CD1c-positive myeloid dendritic cell (primary cell): Measurements from ENCODE around the gene SNRNP200.
"Not testable (repeated sequence)": the region's sequence is repeated elsewhere in the genome, so short reads cannot be mapped to it uniquely, and the experiment has no call there.

Experiments used
- DNase-seq: peaks from one replicate; pipeline ENCODE4 v3.0.0-alpha.2; 2016; ENCODE audit errors: extremely low spot score

SNRNP200 gene

DNA sequence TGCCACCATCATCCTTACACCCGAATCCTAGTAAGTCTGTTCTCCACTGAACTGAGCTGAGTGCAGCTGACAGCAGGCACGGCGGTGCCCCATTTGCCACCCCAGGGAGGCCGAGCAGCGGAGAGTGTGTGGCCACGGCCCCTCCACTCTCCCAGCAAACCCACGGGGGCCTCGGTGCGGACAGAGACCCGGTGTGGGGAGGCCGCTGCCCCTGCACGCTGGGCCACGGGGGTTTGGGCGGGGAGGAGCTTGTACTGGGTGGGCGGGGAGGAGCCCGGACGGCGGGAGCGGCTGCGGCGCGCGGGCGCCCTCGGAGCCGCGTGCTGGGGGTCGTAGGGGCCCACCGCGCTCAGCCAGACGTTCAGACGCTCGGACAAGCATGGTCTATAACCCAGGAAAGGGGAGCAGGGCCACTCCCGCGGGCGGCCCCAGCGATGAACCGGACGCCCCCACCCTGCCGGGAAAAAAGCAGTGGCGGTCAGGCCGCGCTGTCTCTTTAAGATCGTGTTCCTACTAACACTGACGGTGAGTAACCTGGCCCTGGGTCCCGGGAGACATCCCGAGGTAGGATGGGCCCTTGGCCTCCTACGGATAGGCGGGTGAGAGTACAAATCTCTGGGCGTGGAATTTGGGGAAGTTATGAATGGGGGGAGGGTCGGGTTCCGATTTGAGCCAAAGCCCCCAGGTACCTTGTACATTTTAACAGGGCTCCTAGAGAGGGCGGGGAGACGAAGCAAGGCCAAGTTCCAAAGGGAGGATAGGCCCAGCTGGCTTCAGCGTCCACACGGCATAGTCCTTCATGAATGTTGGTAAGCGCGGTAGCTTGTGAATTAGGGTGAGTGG is 19.9 kb upstream of the SNRNP200 start, which contains the start of gene ITPRIPL1:
ITPRIPL1 (plus strand) TSS at position 277 of the 843 bp plus-strand sequence; CDS start at position 800, 523 bp downstream.
- peak; percentile 52 for DNase-seq

DNA sequence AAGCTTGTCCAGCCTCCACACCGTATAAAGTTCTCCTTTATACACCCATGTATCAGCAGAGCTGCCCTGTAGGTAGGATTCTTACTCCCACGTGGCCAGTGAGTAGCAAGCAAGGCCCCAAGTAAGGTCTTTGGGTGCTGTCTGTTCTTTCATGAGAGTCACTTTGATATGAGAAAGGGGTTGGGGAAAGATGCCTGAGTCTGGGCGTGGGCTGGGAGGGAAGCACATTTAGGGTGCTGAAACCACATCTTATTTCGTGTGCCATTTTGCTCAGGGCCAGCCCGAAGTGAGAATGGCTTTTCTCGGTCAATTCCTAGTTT is 19.3 kb upstream of the SNRNP200 start:
- DNase-seq: peak; percentile 47

DNA sequence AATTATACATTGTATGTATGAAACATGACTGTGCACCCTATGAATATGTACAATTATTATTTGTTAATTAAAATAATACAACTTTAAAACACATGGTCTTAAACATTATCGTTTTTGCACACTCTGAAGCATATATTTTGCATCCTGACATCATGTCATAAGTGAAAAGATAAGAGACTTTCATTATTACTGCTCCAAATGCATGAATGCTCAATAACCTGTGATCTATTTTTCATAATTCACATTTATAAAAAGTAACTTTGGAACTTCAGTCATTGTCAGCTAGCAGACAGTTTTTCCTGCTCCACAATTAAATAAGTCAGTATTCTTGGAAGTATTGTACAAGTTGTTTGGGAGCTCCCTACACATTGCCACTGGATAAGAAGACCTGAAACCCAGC is 18.5 kb upstream of the SNRNP200 start:
- DNase-seq: no peak

DNA sequence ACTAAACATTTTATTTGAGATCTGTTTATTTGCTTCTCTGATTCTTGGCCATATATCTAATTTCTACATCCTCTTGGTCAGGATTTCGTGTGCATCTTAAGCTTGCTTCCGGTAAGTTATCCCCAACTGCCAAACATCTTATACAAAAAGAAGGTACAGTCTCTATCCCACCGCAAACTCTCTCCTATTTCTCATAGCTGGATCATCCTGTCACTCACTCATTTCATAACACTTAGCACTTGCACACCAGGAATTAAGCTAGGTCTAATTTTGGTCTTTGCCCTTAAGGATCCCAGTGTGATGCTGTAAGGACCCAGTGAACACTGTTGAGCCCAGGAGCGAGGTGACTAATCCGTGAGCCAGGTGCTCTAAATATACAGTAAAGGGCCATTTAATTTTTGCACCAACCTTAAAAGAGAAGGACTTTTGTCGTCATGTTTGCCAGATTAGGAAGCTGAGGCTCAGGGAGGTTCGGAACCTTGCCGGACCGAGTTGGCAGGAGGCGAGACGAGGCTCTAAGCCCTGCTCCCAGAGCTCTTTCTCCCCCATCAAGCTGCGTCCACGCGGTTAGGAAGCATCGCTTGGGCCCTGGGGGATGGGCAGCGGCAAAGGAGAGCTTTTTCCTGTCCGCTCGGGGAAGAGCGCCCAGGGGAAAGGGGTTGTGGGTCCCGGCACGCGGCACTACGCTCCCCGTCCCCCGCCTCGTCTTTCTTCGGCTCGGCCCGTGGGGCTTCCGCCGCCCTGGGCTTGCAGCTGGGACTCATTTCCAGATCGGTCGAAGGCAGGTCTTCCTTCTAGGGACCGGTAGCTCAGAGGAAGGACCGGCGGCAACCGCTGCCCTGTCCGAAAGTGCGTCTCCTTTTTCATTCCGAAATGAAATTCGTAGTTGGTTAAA is 15.6 kb upstream of the SNRNP200 start:
- no peak for DNase-seq

DNA sequence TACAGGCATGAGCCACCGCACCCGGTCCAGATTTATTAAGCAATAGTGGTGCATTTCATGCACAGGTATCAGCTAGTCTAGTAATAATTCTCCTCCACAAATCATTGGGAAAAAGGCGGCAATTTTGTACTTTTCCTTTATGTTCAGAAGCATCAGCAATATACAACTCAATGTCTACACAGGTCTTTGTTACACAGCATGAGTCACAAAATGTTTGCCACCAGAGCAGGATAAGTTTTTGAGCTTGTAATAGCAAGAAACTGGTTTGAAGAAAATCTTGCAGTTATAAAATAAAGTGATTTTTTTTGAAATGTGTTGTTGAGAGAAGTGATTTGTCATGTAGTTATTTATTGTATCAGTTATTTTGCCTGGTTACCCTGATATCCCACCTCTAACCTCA is 15.0 kb upstream of the SNRNP200 start:
- DNase-seq: no peak

DNA sequence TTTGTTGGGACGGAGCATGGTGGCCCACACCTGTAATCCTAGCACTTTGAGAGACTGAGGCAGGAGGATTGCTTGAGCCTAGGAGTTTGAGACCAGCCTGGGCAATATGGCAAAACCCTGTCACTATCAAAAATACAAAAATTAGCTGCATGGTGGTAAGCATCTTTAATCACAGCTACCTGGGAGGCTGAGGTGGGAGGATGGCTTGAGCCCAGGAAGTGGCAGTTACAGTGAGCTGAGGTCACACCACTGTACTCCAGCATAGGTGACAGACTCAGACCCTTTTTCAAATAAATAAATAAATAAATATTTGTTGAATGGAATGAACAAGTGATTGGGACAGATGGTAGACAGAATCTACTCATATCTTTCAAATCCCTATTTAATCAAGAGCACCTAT is 14.1 kb upstream of the SNRNP200 start:
- no peak for DNase-seq

DNA sequence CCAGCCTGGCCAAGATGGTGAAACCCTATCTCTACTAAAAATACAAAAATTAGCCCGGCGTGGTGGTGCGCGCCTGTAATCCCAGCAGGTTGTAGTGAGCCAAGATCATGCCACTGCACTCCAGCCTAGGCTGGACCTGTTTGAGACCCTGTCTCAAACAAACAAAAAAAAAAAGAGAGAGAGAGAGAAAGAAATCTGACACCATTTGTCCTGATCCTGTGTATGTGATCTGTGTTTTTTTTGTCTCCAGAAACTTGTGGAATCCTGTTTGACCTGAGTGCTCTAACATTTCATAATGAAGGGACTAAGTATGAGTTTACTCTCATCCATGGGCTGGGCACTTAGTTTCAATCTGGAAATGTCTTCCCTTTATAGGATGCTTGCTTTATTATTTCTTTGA is 13.4 kb upstream of the SNRNP200 start:
- DNase-seq: no peak

DNA sequence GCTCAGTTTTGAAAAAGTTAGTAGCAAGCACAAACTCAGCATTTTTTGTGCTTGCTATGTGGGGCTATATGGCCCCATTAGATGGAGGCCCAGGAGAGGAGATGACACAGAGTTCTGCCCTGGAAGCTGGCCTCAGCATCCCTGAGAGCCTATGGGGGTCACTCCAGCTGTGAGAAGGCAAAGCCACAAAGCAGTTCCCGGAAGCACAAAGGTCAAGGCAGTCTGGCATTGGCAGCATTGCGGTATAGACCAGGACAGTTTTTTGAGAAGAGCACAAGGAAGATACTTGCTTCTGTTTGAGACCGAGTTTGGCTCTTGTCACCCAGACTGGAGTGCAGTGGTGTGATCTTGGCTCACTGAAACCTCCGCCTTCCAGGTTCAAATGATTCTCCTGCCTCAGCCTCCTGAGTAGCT is 12.2 kb upstream of the SNRNP200 start:
- DNase-seq: no peak

DNA sequence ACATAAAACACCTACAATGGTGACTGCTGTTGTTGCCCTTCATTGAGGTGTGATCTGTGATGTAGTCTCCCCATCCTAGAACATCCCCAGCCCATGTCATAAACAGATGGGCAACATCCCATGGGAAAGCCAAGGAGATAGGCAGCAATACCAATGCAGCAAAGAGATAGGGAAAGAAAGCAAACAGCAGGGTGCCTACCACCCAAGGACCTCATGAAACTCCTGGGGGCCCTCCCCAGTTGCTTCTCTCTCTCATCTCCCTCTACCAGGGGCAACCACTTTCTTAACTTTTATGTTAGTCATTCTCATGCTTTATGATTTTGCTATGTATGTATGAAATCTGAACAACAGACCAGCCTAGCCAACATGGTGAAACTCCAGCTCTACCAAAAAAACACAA is 11.7 kb upstream of the SNRNP200 start:
- no peak for DNase-seq

DNA sequence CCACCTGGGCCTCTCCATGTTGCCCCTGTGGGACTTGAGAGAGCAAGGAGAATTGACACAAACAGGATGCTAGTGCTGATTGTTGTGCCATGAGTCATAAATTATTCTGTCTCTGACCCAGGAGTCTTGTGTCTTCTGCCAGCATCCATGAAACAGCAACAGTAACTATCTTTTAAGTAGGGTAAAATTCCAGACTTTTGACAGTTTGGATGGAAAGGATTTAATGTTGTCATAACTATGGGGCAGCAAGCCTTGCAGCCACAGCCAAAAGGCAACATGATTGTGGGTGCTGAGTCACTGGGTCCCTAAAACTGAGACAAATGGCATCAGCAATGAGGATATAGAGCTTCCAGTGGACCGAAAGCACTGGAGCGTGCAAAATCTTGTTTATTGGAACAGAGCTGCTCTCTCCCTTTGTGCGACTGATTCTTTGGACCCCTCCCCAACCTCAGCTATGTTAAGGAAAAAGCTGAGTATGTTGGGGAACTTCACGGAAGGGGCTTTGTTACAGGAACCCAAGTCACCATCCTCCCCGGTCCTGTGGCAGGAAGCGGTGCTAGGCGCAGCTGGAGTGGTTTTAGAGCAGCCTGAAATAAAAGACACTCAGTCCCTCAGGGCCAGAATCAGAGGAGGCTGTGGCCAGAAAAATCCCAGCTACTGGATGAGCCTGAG is 10.2 kb upstream of the SNRNP200 start:
- no peak for DNase-seq

DNA sequence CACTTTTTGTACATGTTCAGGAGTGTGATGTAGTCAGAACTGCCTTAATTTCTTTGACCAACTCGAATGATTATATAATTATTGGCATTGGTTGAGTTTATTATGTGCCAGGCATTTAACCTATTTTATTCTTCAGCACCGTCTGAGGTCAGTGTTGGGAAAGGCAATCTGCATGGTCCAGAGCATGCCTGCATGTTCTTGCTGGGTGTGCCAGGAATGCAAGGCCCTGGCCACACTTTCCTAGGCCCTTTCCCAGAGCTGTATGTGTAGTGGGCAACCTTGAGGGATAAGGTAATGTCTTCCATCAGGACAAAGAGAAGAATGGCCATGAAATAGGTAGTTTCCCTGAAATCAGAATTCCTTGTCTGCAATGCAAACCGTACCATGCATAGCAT is 9.7 kb upstream of the SNRNP200 start:
- no peak for DNase-seq

DNA sequence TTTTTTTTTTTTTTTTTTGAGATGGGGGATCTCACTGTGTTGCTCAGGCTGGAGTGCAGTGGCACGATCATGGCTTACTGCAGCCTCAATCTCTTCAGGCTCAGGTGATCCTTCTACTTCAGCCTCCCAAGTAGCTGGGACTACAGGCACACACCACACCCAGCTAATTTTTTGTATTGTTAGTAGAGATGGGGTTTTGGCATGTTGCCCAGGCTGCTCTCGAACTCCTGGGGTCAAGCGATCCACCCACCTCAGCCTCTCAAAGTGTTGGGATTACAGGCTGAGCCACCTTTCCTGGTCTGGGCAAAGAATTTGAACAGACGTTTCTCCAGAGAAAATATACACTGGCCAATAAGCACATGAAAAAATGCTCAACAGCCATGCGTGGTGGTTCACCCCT is 2.9 kb upstream of the SNRNP200 start:
- no peak for DNase-seq

DNA sequence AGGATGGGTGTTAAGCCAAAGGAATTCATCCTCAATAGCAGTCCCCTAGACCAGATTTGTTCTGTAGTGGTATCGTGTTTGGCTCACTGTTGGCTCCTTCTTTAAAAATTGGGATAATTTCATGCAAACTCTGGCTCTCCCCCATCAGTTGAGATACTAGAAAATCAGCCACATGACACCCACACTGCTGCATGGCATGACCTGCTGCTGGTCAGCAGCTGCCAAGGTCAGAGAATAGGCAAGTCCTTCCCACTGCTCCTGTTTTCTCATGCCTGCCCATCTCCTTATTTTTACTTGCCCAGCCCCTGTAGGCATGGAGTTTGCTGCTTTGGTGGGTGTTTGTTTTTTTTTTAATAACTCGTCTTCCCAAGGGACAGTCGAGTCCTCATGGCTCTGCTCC is 1.0 kb upstream of the SNRNP200 start:
- no peak for DNase-seq

DNA sequence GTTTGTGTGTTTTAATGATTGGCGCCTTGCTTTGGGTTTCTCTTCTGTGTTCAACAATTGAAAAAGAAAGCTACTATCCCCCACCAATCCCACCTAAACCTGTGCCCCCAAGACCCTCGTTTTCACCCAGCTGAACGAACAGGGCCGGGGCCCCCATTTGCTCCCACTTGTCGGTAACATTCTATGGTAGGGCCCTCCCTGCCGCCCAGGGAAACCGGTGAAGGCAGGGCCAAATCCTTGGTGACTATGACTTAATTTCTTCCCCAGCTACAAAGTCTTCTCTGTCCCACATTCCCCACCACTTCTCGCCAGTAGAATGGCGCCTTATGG is 598 bp upstream of the SNRNP200 start:
- DNase-seq: no peak

DNA sequence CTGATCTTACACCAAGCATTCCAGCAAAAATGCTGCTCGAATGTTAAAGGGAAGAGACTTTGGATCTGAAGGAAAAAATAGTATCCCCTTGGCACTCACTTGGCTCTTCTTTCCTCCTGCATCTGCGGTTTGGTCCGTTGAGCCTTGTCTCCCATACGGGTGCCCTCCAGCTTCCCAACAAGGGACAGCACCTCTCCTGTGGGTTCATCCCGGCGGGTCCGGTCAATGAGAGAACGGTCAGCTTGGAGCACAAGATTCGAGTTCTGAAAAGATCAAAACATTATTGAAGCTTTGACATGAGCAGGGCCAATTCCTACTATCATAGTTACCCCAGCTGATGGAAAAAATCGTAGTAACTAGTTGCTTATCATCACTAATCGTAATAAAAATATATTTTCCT is 740 bp downstream of the SNRNP200 start:
- DNase-seq: no peak

DNA sequence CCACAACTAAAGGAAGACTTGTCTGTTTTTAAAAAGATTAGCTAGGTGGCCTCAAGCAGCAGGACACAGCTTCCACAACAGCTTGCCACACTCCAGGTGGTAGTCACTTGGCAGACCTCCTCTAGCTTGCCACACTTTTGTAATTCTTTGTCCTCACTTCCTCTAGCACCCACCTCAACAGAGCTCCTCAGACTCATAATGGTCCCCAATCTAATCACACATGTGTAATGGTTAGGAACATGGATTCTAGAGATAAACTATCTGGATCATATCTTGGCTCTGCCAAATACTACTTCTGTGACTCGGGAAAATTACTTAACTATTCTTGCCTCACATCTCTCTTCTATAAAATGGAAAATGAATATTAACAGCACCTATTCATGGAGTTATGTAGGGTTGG is 3.5 kb downstream of the SNRNP200 start:
- no peak for DNase-seq

DNA sequence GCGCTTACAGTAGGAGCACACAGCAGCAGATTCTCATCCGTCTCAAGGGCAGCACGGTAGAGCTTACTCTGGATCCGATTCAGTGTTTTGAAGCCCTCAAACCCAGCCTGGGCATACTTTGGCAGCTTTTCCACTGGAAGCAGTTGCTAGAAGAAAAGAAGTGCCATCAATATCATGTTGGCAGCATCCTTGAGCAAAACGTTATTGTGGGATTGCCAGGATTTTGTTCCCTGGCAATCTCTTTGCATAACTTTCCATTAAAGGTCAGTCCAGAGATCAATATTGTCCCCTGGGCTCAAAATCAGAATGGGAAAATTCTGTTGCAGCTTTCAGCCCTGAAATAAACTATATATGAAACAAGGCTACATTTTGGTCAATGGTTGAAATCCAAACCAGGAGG is 8.4 kb downstream of the SNRNP200 start:
- DNase-seq: no peak

DNA sequence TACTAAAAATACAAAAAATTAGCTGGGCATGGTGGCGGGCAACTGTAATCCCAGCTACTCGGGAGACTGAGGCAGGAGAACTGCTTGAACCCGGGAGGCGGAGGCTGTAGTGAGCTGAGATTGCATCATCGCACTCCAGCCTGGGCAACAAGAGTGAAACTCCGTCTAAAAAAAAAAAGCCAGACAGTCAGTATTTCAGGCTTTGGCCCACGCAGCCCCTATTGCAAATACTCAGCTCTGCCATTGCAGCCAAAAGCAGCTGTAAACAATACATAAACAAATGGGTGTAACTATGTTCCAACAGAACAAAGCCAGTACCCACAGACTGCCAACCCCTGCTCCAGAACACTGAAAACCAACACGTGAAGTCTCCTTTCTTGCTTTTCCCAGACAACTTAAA is 11.1 kb downstream of the SNRNP200 start:
- not testable (repeated sequence) for DNase-seq

DNA sequence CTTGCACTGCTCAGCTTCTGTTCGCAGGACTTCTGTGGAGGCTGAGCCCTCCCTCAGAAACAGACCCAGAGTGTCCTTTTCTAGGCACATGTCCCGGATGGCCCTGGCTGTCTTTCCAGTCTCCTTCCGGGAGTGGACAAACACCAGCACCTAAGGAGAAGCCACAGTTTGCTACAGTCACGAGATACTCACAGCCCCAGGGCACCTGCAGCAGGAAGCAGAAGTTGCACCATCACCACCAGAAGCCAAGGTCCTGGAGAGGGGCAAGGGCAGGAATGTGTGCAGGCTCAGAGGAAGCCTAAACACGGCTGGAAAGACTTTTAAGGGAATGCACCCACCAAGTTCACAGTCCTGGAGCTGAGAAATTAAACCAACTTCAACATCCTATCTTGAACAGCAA is 13.6 kb downstream of the SNRNP200 start:
- no peak for DNase-seq

DNA sequence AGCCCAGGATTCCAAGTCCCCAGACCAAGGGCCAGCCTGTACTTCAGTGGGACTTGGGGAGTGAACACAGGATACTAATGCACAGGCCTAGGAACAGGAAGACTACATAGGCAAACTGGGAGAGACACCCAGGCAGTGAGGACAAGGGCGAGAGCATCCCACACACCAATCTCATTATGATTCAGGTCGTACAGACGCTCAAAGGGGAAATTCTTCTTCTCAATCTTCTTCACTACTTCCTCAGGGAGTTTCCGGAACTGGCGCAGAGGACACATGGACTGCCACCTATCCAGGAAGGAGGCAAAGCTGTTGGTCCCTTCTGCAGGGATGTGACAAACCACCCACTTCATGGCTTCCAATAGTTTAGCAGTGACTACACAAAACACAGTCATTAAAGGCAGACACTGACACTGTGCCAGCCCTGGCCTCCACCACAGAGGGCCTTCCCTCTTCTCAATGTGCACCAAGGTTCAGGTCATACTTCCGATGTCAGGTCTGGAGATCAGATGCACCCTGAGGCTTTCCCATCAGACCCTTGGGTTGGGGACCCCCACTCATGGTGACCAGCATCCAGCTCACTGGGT is 18.0 kb downstream of the SNRNP200 start:
- peak; percentile 48 for DNase-seq

DNA sequence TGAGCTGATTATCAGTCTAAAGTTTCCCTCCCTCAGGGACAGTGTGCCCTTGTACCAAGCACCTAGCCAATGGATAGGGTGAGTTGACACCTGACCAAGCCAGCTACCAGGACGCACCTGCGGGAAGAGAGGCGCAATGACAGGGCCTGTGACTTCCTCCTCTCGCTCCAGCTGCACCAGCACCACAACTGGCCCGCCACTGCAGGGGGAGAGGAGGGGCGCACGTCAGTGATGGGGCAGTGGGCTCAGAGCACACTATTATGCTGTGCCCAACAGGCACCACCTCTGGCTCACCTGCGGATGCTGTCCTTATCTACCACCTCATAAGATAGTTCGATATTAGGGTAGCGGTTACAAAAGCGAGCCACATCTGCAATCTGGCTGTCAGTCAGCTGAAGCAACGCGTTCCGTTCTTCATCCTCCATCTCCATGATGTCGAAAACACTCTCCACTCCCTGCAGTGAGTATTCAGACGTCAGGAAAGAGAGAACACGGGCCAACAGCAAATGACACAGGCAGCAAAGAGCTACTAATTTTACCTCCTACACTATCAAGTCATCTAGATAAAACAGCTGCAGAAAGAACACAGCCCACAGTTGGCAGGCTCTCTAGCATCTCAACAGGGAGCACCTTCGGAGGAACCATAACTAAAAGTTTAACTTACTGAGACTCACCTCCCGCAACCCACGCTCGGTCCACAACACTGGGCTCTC is 28.4 kb downstream of the SNRNP200 start:
- DNase-seq: no peak
